Neural progenitor cell (in vitro differentiated cells): ENCODE measurements around the gene SAMD4A. TPM values are rescaled to one million over a fixed set of nuclear protein-coding genes. Genes with fewer than 3 reads are reported as not detected.

Experiments used
- DNase-seq: peaks from one replicate; pipeline ENCODE4 v3.0.0-alpha.2; 2016; ENCODE audit warnings: low spot score
- H2AFZ ChIP-seq: fragments of 200-600 bp; sonication (generic); replicated peaks from 2 replicates; pipeline ENCODE4 v1.6.1; 2016; ENCODE audit warnings: antibody characterized with exemption
- H3F3A ChIP-seq: fragments of 200-600 bp; sonication (generic); 2 replicates; pipeline ENCODE4 v1.6.1; 2016; ENCODE audit warnings: antibody characterized with exemption, low read depth
- H3K27ac ChIP-seq: fragments of 200-600 bp; sonication (generic); 2 replicates; pipeline ENCODE4 v1.5.1; 2016; ENCODE audit warnings: mild to moderate bottlenecking
- H3K27me3 ChIP-seq: fragments of 200-600 bp; sonication (generic); 2 replicates; pipeline ENCODE4 v1.6.1; 2016; ENCODE audit warnings: mild to moderate bottlenecking, moderate library complexity
- H3K36me3 ChIP-seq: fragments of 200-600 bp; sonication (generic); 2 replicates; pipeline ENCODE4 v1.5.1; 2016
- H3K4me1 ChIP-seq: fragments of 200-600 bp; sonication (generic); 2 replicates; pipeline ENCODE4 v1.6.1; 2016; ENCODE audit warnings: mixed run types
- H3K4me2 ChIP-seq: fragments of 200-600 bp; sonication (generic); 2 replicates; pipeline ENCODE4 v1.6.1; 2016
- H3K4me3 ChIP-seq: fragments of 200-600 bp; sonication (generic); 2 replicates; pipeline ENCODE4 v1.5.1; 2016
- H3K79me2 ChIP-seq: fragments of 200-600 bp; sonication (generic); 2 replicates; pipeline ENCODE4 v1.6.1; 2016; ENCODE audit warnings: low read depth
- H3K9ac ChIP-seq: fragments of 200-600 bp; sonication (generic); 2 replicates; pipeline ENCODE4 v1.6.1; 2016
- H3K9me3 ChIP-seq: fragments of 200-600 bp; sonication (generic); 2 replicates; pipeline ENCODE4 v1.5.1; 2016; ENCODE audit warnings: low read depth
- H4K20me1 ChIP-seq: fragments of 200-600 bp; sonication (generic); 2 replicates; pipeline ENCODE4 v1.6.1; 2016; ENCODE audit warnings: low read depth
- H3K27ac Mint-ChIP-seq: 3 replicates; pipeline ENCODE4 v1.8.0; 2021; ENCODE audit warnings: mixed read lengths
- H3K27me3 Mint-ChIP-seq: 2 replicates; pipeline ENCODE4 v1.8.0; 2022; ENCODE audit warnings: low read depth, mild to moderate bottlenecking, inconsistent platforms, moderate library complexity, mixed read lengths; ENCODE audit not compliant: insufficient read depth
- H3K36me3 Mint-ChIP-seq: 3 replicates; pipeline ENCODE4 v1.8.0; 2021; ENCODE audit warnings: mixed read lengths
- H3K4me1 Mint-ChIP-seq: 3 replicates; pipeline ENCODE4 v1.8.0; 2021; ENCODE audit warnings: mixed read lengths
- H3K4me3 Mint-ChIP-seq: 3 replicates; pipeline ENCODE4 v1.8.0; 2021; ENCODE audit warnings: mild to moderate bottlenecking, moderate library complexity, mixed read lengths
- H3K9me3 Mint-ChIP-seq: 3 replicates; pipeline ENCODE4 v1.8.0; 2020; ENCODE audit warnings: mixed read lengths
- EZH2 ChIP-seq: fragments of 200-600 bp; sonication (generic); IDR thresholded peaks from 2 replicates; pipeline ENCODE4 v1.6.1; 2017; ENCODE audit warnings: antibody characterized with exemption, mild to moderate bottlenecking, moderate library complexity
- EZH2phosphoT487 ChIP-seq: fragments of 200-600 bp; sonication (generic); IDR thresholded peaks from 2 replicates; pipeline ENCODE4 v1.6.1; 2017; ENCODE audit warnings: antibody characterized with exemption
- total RNA-seq: library from RNA; depleted of rRNA; stranded (reverse); fragments of >200 nt; gene quantifications from 2 replicates; pipeline ENCODE4 v1.2.3, GENCODE V29; 2015; ENCODE audit warnings: low replicate concordance
- TF ChIP-seq, protein P1 (sequence below): fragments of 200-600 bp; sonication (generic); IDR thresholded peaks from 2 replicates; pipeline ENCODE4 v1.5.1; 2017; ENCODE audit warnings: antibody characterized with exemption, mild to moderate bottlenecking

The SAMD4A gene
- total RNA-seq, 1 donor from 2014 or later: 4.3 TPM

GRCh38 chr14:54642801-54643695, 76.1 kb downstream of the SAMD4A start:
- Histone ChIP-seq H4K20me1 (no peaks in the 10 kb centered on the region), H2AFZ (no peak overlapping the region), H3K27me3 (no peaks in the 10 kb centered on the region), H3K4me3 (no peak overlapping the region), H3K79me2 (no peaks in the 10 kb centered on the region), H3F3A (peaks cover 23% of the 10 kb centered on the region), H3K9ac (no peak overlapping the region), H3K27ac (peak overlapping the region; percentile 77), H3K36me3 (no peaks in the 10 kb centered on the region), H3K4me1 (peaks cover 48% of the 10 kb centered on the region), H3K4me2 (peak overlapping the region; percentile 4), H3K9me3 (no peaks in the 10 kb centered on the region)
- Mint-ChIP-seq H3K4me3 (no peak overlapping the region), H3K27me3 (no peaks in the 10 kb centered on the region), H3K9me3 (no peaks in the 10 kb centered on the region), H3K27ac (peak overlapping the region; percentile 29), H3K4me1 (peaks cover 54% of the 10 kb centered on the region), H3K36me3 (no peaks in the 10 kb centered on the region)
- DNase-seq: peak; percentile 22
- no peak for TF ChIP-seq EZH2phosphoT487
- TF ChIP-seq EZH2: no peak
- TF ChIP-seq, protein P1, sequence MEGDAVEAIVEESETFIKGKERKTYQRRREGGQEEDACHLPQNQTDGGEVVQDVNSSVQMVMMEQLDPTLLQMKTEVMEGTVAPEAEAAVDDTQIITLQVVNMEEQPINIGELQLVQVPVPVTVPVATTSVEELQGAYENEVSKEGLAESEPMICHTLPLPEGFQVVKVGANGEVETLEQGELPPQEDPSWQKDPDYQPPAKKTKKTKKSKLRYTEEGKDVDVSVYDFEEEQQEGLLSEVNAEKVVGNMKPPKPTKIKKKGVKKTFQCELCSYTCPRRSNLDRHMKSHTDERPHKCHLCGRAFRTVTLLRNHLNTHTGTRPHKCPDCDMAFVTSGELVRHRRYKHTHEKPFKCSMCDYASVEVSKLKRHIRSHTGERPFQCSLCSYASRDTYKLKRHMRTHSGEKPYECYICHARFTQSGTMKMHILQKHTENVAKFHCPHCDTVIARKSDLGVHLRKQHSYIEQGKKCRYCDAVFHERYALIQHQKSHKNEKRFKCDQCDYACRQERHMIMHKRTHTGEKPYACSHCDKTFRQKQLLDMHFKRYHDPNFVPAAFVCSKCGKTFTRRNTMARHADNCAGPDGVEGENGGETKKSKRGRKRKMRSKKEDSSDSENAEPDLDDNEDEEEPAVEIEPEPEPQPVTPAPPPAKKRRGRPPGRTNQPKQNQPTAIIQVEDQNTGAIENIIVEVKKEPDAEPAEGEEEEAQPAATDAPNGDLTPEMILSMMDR: peak; percentile 16

GRCh38 chr14:54643696-54644176, 76.8 kb downstream of the SAMD4A start:
- Mint-ChIP-seq H3K4me1 (peaks cover 49% of the 10 kb centered on the region), H3K27ac (peak overlapping the region; percentile 29), H3K9me3 (no peaks in the 10 kb centered on the region), H3K27me3 (no peaks in the 10 kb centered on the region), H3K36me3 (no peaks in the 10 kb centered on the region), H3K4me3 (no peak overlapping the region)
- Histone ChIP-seq H4K20me1 (no peaks in the 10 kb centered on the region), H3F3A (peaks cover 23% of the 10 kb centered on the region), H3K36me3 (no peaks in the 10 kb centered on the region), H3K9me3 (no peaks in the 10 kb centered on the region), H2AFZ (no peak overlapping the region), H3K27me3 (no peaks in the 10 kb centered on the region), H3K4me2 (peak overlapping the region; percentile 4), H3K9ac (no peak overlapping the region), H3K79me2 (no peaks in the 10 kb centered on the region), H3K4me1 (peaks cover 53% of the 10 kb centered on the region), H3K4me3 (no peak overlapping the region), H3K27ac (peak overlapping the region; percentile 77)
- TF ChIP-seq, protein P1: no peak
- no peak for TF ChIP-seq EZH2phosphoT487
- TF ChIP-seq EZH2: no peak
- DNase-seq: peak; percentile 42

DNA sequence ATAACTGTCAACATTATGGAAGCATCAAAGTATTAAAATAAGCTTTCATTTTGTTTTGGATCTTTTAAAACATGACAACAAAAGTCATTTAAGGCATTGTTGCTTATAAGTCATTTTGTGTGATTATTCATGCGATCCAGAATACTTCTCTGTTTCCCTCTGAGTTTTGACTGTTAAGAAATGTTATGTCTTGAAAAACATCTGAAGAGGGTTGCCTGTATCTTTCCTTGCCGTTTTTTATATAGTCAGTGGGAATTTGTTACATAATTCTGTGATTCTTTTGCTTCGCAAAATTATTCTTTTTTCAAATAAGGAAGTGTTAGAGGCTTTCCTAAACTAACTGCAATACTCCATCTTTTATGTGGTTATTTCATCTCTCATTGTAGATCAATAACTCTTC, 78.7 kb downstream of the SAMD4A start:
- no peak overlapping the region for H3K4me3 Mint-ChIP-seq
- no peak overlapping the region for H3K27ac Mint-ChIP-seq
- H3K27me3 Mint-ChIP-seq: no peaks in the 10 kb centered on the region
- H3K36me3 Mint-ChIP-seq: no peaks in the 10 kb centered on the region
- Histone ChIP-seq H3K9ac (no peak overlapping the region), H2AFZ (no peak overlapping the region), H3K9me3 (no peaks in the 10 kb centered on the region), H3K4me2 (no peak overlapping the region), H3K36me3 (no peaks in the 10 kb centered on the region), H3K79me2 (no peaks in the 10 kb centered on the region), H3K4me3 (no peak overlapping the region), H3F3A (peaks cover 23% of the 10 kb centered on the region), H3K4me1 (peaks cover 50% of the 10 kb centered on the region), H3K27me3 (no peaks in the 10 kb centered on the region), H4K20me1 (no peaks in the 10 kb centered on the region), H3K27ac (no peak overlapping the region)
- no peak for DNase-seq
- peaks cover 36% of the 10 kb centered on the region for H3K4me1 Mint-ChIP-seq
- no peaks in the 10 kb centered on the region for H3K9me3 Mint-ChIP-seq
- TF ChIP-seq EZH2phosphoT487 (no peak), EZH2 (no peak)
- TF ChIP-seq, protein P1: no peak
